Ovary (tissue), 3 donors: Measurements from ENCODE around the gene SLC12A1.

ENCODE experiments used
- EP300 ChIP-seq: sonication (generic); formaldehyde crosslinking; IDR thresholded peaks from one replicate; pipeline ENCODE4 v1.6.1; 2017; ENCODE audit warnings: antibody characterized with exemption
- POLR2A ChIP-seq: fragments of 450-650 bp; IDR thresholded peaks from one replicate; pipeline ENCODE4 v1.6.1; 2017; ENCODE audit warnings: antibody characterized with exemption, mild to moderate bottlenecking, moderate library complexity
- TF ChIP-seq, protein P1 (sequence below), 3 donors: fragments of 450-650 bp in 2 of 3; fragments of 200-600 bp in 1 of 3; IDR thresholded peaks; one replicate each; pipeline versions ENCODE4 v1.5.1 to v1.8.0; 2016 to 2022; ENCODE audit warnings: antibody characterized with exemption in 3 of 3, mild to moderate bottlenecking in 1 of 3
- donor health status: DM: no; HTN: no; CAD: no.

GRCh38 chr15:48331796-48332641 lies 125.9 kb downstream of the SLC12A1 start:
- TF ChIP-seq, protein P1, sequence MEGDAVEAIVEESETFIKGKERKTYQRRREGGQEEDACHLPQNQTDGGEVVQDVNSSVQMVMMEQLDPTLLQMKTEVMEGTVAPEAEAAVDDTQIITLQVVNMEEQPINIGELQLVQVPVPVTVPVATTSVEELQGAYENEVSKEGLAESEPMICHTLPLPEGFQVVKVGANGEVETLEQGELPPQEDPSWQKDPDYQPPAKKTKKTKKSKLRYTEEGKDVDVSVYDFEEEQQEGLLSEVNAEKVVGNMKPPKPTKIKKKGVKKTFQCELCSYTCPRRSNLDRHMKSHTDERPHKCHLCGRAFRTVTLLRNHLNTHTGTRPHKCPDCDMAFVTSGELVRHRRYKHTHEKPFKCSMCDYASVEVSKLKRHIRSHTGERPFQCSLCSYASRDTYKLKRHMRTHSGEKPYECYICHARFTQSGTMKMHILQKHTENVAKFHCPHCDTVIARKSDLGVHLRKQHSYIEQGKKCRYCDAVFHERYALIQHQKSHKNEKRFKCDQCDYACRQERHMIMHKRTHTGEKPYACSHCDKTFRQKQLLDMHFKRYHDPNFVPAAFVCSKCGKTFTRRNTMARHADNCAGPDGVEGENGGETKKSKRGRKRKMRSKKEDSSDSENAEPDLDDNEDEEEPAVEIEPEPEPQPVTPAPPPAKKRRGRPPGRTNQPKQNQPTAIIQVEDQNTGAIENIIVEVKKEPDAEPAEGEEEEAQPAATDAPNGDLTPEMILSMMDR (IDR thresholded peaks at IDR 0.05) = no peak
- TF ChIP-seq EP300 (no peak), POLR2A (no peak)
